GM19239 (cell line): ENCODE data around the gene NFATC1.

Experiments used
- DNase-seq: peaks from one replicate; pipeline ENCODE4 v3.0.0; 2011; ENCODE audit warnings: low spot score; ENCODE audit not compliant: insufficient read length
- FAIRE-seq: peaks from 2 replicates; lab custom pipeline; 2011; peaks lifted over from hg19 to GRCh38; lab: Jason Lieb, UNC

The NFATC1 gene

GRCh38 chr18:79512461-79513380, 117.0 kb downstream of the NFATC1 start:
- no peak for FAIRE-seq
- no peak for DNase-seq

- FAIRE-seq: no peak
- no peak for DNase-seq
Observed at GRCh38 chr18:79513381-79514081, 117.8 kb downstream of the NFATC1 start.

GRCh38 chr18:79515331-79515730, 119.6 kb downstream of the NFATC1 start:
- no peak for FAIRE-seq
- no peak for DNase-seq

GRCh38 chr18:79515944-79516351, 120.2 kb downstream of the NFATC1 start:
- no peak for DNase-seq

GRCh38 chr18:79516441-79516931, 120.8 kb downstream of the NFATC1 start:
- no peak for DNase-seq
- no peak for FAIRE-seq

More at GRCh38 chr18:79515944-79516351, 120.2 kb downstream of the NFATC1 start:
- FAIRE-seq: no peak

GRCh38 chr18:79517341-79517740, 121.6 kb downstream of the NFATC1 start:
- FAIRE-seq: no peak
- no peak for DNase-seq

GRCh38 chr18:79518028-79518682, 122.4 kb downstream of the NFATC1 start:
- DNase-seq (no peak), FAIRE-seq (no peak)

GRCh38 chr18:79518683-79519128, 123.0 kb downstream of the NFATC1 start:
- FAIRE-seq (no peak), DNase-seq (no peak)

GRCh38 chr18:79519751-79520477, 124.2 kb downstream of the NFATC1 start:
- DNase-seq (no peak), FAIRE-seq (no peak)

- FAIRE-seq: no peak
Observed at GRCh38 chr18:79520478-79521390, 125.0 kb downstream of the NFATC1 start.

GRCh38 chr18:79521416-79522205, 125.9 kb downstream of the NFATC1 start:
- DNase-seq (no peak), FAIRE-seq (no peak)

More at GRCh38 chr18:79520478-79521390, 125.0 kb downstream of the NFATC1 start:
- no peak for DNase-seq

GRCh38 chr18:79522451-79523205, 126.9 kb downstream of the NFATC1 start:
- peak; percentile 36 for DNase-seq
- peak; percentile 26 for FAIRE-seq

- DNase-seq: no peak
- peak; percentile 95 for FAIRE-seq
Observed at GRCh38 chr18:79523206-79523735, 127.5 kb downstream of the NFATC1 start.

- no peak for FAIRE-seq
Observed at GRCh38 chr18:79523736-79524180, 128.0 kb downstream of the NFATC1 start.

GRCh38 chr18:79524181-79525078, 128.7 kb downstream of the NFATC1 start:
- peak; percentile 50 for DNase-seq
- FAIRE-seq: no peak

More at GRCh38 chr18:79523736-79524180, 128.0 kb downstream of the NFATC1 start:
- peak; percentile 59 for DNase-seq
